Mesenteric fat pad (tissue), 1 donor: Measurements from ENCODE around the gene SH3RF1. TPM values are rescaled to one million over a fixed set of nuclear protein-coding genes. Genes with fewer than 3 reads are reported as not detected.
"Not testable (repeated sequence)": the region's sequence is repeated elsewhere in the genome, so short reads cannot be mapped to it uniquely, and the experiment has no call there.

Source experiments
- DNase-seq: peaks from one replicate; pipeline ENCODE4 v3.0.0-alpha.2; 2020; ENCODE audit warnings: low spot score
- total RNA-seq: library from RNA; stranded (reverse); fragmentation: NEBNext Ultra II Directional; extraction: Animal tissue kit (Norgen Biotek cat#: 25700); gene quantifications from one replicate; pipeline ENCODE4 v1.2.1, GENCODE V29; 2021
- donor health status: DM: yes; HTN: yes; CAD: no.

Gene SH3RF1
- total RNA-seq, 1 donor from 2014 or later: 30.3 TPM

DNA sequence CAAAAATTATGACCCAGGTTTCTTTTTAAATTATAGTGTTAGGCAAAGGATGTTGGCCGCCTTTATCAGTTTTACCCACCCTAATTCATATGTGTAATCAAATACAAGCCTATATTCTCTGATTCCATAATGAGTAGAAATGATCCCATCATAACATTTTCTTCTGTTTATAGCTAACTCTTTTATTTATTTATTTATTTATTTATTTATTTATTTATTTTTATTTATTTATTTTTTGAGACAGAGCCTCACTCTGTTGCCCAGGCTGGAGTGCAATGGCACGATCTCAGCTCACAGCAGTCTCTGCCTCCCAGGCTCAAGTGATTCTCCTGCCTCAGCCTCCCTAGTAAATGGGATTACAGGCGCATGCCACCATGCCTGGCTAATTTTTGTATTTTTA, 7.1 kb upstream of the SH3RF1 start:
- DNase-seq: not testable (repeated sequence)

DNA sequence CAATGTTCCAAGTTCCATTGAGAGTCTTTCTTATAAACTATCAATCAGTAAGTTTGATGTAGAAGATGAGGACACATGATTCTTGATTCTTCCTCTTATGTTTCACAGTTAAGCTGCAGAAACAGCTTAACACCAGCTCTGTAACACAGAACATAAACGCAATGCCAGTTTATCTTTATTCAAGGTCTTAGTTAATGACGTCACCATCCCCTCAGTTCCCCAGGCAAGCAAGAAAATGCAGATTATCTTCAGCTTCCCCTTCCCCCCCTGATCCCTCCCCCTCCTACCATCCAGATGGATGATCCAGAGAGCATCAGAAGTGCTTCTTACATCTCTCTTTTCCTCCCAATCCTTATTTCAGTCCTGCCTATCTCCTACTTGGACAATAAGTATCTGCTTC, 4.4 kb upstream of the SH3RF1 start:
- no peak for DNase-seq

DNA sequence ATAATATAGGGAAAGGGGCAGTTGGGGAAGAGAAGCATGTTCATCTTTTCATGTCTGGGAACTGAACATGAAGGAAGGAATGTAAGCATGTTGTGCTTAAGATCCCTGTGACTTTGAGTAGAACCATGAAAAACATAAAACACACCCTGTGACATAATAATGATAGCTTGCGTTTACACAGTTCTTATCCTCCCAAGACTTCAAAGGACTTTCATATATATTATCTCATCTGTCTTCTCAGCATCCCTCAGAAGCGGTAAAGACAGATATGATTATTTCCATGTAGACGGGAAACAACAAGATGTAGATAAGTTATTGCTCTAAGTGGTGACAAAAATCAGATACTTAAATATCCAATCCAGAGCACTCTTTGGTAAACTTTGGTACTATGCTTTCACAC, 3.3 kb upstream of the SH3RF1 start:
- DNase-seq: no peak

DNA sequence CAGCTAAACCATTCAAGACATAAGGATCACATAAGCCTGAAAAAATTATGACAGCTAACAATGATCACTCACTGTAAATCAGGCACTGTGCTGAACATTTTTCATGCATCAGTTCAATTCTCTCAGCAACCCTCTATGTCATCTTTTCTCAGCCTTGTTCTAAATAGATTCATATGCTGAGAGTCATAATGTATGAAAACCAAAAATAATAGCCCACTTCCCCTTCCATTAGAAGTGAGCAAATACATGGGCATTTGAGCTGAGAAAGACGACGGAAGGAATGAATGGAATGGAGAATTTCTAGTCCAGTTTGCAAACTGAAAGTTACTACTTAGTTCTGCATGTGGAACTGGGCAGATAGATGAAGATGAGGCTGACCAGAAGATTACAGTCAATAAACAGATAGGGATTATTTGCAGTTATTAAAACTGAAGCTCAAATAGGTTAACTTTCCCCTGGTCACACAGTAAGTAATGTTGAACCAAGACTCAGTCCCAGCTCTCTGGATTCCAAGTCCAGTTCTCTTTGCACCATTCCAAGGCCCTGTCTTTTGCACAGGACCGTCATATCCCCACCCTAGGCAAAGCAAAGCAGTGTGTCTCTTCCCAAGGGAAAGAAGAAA, 1.6 kb upstream of the SH3RF1 start:
- DNase-seq: no peak

DNA sequence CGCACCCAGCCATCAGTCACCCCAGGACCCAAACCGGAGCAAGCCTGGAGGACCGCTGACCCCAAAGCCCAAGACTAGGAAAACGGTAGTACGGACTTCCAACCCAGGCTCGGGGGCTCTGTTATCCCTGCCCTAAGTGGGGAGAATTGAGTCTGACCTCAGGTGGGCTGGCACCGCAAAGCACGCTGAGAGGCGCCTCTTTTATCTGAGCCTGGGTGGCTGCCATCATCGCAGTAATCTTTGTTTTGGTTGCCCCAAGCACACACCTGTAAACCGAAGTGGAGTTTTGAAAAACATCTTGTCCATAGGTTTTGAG, 894 bp upstream of the SH3RF1 start:
- DNase-seq: no peak

DNA sequence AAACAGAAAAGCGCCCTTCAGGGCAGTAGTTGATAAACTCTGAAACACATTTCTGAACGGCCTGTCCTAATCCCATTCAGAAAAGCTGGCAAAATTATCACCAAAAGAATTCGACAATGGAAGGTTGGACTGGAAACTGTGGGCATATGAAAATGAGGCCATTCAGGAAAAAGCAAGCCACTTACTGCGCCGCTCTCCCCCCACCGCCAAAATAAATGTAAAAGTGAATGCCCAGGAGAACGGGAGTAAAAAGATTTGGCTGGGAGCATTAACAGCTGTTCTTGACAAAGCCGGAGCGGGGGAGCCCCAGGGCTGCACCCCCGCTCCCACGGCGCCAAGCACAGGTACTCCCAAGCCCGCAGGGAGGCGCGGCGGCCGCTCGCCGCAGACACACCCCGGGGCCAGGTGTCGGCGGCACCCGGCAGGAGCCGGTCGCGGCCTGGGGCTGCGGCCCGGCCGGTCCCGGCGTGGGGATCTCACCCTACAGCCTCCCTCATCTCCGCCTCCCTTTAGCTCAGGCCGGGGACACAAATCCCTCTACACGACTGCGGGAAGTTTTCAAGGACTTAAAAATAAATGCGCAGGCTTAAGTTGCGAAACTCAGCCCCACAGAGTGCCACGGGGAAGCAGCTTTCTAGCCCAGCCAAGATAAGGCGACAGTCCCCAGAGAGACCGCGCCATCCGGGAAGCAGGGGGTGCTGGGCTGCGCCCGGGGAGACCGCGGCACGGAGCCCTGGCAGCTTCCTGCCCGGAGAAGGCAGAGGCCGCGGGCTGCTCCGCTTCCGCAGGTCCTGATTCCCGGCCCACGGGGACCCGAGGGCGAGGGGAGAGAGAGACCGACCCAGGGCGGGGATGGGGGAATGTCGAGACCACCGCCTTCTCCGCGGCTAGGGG, 593 bp downstream of the SH3RF1 start:
- DNase-seq: no peak

DNA sequence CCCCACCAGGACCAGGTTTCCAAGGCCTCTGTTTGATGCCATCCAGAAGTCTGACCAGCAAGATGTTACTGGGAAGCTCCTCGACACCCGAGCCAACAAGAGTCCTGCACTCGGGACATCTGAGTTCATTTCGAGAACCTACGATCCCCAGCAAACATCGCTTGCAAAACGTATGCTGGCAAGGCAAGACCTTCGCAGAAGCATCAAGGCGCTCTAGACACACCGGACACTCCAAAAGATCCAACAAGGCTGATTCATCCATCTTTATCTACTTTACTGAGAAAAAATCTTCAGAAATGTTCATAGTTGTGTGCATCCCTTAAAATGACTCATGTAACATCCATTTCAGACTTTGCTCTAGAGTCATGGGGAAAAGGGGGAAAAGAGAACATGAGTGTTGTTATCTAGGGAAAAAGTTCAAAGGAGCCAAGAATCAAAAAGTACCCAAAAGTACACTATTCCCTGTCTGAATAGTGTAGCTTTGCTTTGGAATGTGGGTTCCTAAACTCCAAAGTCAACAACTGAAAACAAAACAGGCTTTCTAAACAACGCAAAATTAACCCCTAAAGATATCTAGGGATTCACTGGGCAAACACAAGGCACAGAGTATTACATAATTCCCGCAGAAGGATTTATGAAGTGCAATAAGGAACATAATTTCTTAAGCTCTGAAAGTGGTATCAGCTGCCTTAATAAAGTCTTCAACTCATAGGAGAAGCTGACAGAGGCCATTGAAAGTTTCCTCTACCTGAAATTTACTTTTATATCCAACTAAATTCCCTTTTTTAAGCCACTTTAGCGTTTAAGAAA, 1.6 kb downstream of the SH3RF1 start:
- no peak for DNase-seq

DNA sequence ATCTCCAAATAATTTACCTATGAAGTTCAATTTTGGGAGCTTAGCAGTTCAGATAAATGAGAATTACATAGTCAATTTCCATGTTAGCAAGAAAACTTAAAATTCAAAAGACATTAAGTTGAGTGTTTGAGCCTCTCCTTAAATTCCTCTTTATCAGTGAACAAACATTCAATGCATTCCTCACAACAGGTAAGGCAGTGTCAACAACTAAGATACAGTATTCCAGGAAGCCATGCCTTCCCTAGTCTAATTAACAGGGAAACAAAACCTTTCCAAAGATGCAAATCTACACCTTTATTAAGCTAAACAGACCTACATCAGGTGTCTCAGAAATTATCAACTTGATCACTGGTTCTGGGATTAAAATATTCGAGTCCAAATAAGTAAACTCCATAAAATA, 3.7 kb downstream of the SH3RF1 start:
- no peak for DNase-seq

DNA sequence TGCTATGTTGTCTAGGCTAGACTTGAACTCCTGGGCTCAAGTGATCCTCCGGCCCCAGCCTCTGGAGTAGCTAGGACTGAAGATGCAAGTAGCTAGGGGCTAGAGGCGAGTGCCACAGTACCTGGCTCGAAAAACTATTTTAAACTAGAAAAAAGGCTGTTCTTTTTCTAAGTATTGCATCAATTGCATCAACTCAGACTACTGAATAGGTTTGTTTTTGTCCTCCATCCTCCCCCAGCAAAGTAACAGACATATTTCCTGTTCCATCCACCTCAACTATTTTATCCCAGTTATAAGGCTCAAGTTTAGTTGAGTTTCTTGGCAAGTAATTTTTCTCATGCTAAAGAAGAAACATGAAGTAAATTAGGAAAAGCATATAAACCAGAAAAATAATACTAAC, 4.1 kb downstream of the SH3RF1 start:
- no peak for DNase-seq

DNA sequence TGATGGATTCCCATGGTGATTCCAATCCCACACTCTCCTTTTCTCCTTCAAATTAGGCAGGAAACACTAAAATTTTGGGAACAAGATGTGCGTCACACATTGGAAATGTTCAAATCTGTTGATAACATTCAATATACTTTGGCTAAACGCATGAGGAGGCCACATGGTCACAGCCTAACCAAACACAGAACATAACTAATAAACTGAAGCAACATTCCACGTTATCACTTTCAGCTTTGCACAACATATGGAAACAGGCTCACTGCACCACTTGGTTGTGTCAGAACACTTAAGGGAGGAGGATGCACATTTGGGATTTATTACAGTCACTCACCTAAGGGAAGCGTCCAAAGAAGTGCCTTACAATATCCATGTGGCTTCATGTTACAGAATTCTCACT, 4.7 kb downstream of the SH3RF1 start:
- no peak for DNase-seq

DNA sequence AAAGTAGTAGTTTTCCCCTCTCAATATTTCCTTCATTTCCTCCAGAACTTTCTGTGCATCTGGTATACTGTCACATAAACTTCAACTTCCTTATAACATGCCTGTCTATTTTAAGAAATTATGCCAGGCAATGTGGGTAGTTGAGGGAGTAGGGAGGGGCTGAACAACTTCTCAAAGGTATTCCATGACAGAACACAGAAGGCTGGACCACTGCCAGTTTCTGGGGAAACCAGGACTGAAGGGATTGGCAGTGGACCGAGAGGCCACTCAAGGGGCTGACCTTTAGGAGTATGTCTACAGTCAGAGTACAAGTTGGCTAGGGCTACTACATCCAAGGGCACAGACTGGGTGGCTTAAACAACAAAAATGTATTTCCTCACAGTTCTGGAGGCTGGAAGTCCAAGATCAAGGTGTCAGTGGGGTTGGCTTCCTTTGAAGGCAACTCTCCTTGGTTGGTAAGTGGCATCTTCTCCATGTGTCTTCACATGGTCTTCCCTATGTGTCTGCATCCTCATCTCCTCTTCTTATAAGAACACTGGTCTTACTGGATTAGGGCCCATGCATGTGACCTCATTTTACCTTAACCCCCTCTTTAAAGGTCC, 6.9 kb downstream of the SH3RF1 start:
- no peak for DNase-seq

DNA sequence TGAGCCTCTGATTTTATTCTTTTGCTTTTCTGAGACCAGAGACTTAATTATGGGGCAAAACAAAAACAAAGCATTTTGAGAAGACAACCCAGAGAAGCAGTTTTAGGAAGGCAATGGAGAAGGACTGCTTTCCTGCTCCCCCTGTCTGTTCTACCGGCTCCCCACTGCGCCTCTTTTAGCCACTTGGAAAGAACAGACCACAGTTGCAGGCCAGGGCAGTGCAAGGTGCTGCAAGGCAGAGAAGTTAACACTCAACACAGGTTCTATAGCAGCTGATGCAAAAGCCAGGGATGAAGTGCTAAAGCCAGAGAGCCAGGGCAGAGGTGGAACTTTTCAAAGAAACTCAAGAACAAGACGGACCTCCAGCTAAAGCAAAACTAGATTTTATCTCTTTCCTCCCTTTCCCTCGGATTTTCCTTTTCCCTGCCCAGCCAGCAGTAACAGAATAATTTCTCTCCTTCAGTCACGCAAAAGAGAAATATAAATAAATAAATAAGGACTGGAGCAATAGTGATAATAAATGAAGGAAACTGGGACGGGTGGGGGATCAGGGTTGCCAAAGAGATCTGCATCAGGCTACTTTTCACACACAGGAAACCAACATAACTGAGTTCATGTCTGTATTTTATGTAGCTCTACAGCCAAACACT, 10.4 kb downstream of the SH3RF1 start:
- no peak for DNase-seq

DNA sequence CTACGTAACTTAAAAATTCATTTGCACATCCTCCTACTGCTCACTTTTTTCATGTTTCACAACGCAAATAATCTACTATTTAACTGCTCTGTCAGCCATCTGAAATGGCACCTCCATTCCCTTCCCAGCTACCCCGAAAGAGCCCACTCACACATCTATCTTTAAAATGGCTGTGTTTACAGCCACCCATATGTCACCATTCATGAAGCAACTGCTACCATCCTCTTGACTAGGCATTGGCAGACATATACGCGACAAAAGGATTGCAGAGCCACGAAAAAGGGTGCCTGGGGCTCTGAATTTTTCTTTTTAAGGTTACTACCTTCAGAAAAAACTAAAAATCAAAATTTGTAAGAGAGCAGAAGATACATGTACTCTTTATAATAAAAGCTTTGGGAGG, 11.5 kb downstream of the SH3RF1 start:
- no peak for DNase-seq

DNA sequence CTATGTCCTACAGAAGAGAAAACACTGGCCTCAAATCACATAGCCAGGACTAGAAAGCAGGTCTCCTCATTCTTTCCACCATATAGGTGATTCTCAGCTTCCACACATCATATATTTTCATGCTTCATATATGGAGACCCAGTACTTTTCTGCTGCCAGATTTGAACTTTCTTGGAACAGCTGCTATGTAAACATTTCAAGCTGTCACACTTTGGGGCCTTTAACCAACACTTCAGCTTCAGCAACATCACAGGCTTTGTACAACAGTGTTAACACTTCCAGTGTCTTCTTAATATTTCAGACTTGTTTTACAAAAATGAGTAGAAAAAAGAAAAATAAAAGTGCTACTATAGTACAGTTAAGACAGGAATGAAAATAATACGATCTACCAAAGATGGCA, 12.6 kb downstream of the SH3RF1 start:
- no peak for DNase-seq

DNA sequence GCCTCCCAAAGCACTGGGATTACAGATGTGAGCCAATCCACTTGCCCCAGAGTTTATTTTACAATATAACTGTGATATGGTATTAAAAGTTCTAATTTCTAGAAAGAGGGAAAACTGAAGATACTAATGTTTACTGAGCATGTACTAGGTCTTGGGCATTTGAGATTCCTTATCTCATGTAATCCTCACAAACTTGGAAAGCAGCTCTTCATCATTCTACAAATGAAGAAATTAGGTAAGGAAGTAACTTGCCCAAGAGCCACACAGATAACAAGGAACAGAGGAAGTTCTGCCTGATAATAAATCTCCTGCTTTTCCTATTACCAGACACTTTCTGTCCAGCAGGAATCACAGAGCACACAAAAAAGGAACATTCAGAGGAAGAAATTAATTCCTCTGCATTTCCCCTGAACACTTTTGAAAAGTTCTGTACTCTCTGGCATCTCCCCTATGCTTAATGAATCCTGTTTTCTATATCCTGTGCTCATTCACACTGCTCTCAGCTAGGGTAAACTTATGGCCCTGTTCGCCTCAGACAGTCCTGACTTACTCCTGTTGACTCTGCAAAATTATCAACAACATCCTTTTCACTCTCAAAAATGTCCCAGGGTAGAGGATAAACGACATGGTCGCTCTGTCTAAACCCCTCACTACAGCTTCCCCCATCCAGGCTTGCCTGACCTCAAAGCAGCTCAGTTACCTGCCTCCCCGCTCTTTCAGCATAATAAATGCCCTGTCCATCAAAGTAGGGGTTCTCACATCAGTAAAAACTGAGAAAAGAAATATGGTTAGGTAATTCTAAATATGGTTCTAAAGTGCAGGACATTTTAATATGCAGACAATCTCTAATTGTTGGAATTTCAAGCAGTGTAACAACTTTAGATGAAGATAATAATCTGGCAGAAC, 13.6 kb downstream of the SH3RF1 start:
- no peak for DNase-seq

DNA sequence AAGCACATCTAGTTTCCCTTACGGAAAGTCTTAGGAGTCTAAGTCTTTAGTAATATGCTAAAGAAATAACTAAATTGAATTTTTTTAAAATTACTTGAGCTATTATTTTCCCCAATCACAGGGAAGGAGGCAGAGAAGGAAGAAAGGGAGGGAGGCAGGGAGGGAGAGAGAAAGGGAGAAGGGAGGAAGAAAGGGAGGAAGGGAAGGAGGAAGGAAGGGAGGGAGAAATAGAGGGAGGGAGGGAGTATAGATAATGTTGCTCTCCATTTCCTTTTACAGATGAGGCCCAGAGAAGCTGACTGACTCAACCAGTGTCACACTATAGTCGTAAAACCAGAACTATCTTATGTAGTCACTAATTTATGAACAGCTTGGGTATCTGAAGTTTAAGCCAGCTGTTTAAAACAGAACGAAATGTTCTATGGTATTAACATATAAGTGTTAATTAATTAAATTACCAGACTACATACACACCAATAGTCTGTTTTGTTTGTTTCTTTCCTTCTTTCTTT, 14.6 kb downstream of the SH3RF1 start:
- no peak for DNase-seq

DNA sequence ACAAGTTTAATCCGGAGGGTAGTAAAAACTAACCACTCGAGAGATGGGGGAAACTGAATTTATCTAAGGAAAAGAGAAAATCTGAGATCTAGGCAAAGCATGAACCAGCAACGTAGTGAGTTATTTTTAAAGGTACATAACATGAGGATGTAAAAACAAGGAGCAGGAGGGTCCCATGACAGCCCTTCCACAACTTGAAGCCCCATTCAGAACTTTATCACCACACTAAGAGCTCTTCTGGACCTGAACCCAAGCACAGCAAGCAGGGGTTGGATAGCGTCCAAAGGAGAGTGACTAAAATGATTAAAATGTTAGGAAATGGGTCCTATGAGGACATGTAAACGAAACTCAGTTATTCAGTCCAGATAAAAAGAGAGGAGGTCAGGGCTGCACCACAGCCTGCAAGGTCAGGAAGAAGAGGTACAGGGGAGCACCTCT, 16.2 kb downstream of the SH3RF1 start:
- DNase-seq: no peak

DNA sequence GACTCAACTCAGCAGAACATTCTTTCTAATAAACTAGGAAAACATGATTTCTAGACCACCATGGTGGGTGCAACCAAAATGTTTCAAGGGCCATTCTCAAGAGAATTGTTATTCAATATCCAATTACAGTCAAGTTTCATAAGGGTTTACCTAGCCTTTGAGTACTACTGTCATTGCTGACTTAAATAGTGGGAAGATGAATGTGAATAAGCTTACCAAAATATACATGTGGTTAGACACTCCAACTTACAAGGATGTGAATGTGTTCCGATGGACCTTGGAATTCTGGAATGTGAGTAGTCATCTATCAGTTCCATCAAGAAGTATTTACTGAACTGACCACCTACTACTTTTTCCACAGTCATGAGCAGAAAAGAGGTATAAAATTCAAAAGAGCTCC, 16.9 kb downstream of the SH3RF1 start:
- no peak for DNase-seq

DNA sequence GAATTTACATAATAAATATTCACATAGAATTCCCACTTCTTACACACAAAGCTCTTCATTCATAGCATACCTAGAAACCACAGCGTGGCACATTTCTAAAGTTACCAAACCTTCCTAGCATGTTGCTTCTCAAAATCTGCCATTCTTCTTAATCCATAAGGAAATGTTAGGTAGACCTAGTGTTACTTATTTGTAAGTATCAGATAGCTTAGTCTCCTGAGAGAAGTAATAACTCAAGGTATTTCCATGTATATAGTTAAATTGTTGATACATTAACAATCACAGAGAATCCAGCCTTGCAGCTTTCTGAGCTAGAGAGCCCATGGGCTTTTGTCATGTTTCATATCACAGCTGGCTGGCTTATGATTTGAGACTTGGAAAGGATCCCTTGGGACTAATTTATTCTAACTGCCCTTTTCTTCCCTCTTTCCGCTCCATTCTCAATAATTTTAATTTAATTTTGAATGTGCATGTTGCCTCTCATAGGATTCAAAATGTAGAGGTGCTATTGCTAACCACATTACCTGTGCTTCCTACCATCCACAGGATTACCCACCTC, 17.6 kb downstream of the SH3RF1 start:
- DNase-seq: no peak
